Activated naive CD4-positive, alpha-beta T cell treated with anti-CD3 and anti-CD28 coated beads, Interleukin-2, amount 50 U/mL, for 72 hours (primary cell): Measurements from ENCODE around the gene NUDT9. TPM values are rescaled to one million over a fixed set of nuclear protein-coding genes. Genes with fewer than 3 reads are reported as not detected.
"Not testable (repeated sequence)": the region's sequence is repeated elsewhere in the genome, so short reads cannot be mapped to it uniquely, and the experiment has no call there.

Source experiments
- ATAC-seq, 2 donors: fragments of 150-1000 bp; cut with Tn5 transposase; 2 replicates each; pipeline ENCODE4 v1.10.0; 2021; ENCODE audit warnings: mild to moderate bottlenecking in 2 of 2, moderate library complexity in 2 of 2
- DNase-seq, 2 donors: peaks; one replicate each; pipeline ENCODE4 v3.0.0; 2021 to 2022; ENCODE audit warnings: low spot score in 2 of 2
- H3K27ac Mint-ChIP-seq, 2 donors: one replicate each; pipeline ENCODE4 v1.8.0; 2022; ENCODE audit warnings: mild to moderate bottlenecking in 2 of 2, mixed read lengths in 2 of 2
- H3K36me3 Mint-ChIP-seq, 2 donors: one replicate each; pipeline ENCODE4 v1.8.0; 2022; ENCODE audit warnings: mixed read lengths in 2 of 2
- H3K9me3 Mint-ChIP-seq, 2 donors: one replicate each; pipeline ENCODE4 v1.8.0; 2022; ENCODE audit warnings: mixed read lengths in 2 of 2
- total RNA-seq, 2 donors: library from RNA; stranded (reverse); gene quantifications; one replicate each; pipeline ENCODE4 v1.2.3, GENCODE V29; 2022

The NUDT9 gene, protein sequence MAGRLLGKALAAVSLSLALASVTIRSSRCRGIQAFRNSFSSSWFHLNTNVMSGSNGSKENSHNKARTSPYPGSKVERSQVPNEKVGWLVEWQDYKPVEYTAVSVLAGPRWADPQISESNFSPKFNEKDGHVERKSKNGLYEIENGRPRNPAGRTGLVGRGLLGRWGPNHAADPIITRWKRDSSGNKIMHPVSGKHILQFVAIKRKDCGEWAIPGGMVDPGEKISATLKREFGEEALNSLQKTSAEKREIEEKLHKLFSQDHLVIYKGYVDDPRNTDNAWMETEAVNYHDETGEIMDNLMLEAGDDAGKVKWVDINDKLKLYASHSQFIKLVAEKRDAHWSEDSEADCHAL
- total RNA-seq, result 10 to 100 TPM in 1 of 2 donors, 1 to 10 TPM in 1; 9.7 to 12.0 TPM

DNA sequence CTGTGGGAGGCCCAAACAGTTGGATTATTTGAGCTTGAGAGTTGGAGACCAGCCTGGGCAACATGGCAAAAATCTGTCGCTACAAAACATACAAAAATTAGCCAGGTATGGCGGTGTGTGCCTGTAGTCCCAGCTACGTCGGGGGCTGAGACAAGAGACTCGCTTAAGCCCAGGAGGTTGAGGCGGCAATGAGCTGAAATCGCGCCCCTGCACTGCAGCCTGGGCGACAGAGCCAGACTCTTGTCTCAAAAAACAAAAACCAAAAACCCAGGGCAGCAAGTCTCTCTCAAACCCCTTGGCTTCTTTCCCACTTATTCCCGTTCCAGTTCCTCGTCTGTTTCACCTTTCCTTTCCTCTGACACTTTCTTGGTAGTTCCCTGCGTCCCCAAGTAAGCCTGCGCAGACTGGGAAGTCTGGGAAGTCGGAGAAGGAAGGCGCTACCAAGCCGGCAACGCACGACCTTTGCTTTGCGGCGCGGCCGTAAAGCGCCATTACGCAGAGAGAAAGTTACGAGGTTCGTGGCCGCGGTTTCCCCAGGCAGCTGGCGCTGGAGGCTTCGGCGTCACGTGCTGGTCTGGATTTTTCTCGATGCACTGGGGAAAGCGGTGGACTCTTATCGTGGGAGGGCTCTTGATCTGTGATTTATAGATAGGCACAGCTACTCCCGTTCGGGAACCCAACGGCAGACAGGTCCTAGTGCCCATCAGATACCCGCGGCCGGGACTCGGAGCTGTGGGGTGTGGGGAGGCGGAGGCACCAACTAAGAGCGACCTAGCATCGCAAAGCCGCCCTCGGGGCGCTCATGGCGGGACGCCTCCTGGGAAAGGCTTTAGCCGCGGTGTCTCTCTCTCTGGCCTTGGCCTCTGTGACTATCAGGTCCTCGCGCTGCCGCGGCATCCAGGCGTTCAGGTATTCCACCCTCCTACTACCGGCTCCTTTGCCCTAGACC lies at the start of gene NUDT9:
Gene NUDT9 (plus strand): TSS at position 470 of the 949 bp plus-strand sequence. CDS start 333 bp downstream, at position 803.
- Mint-ChIP-seq H3K36me3 (peaks cover 0 to 11% of the 10 kb centered on the region in 2 donors), H3K9me3 (no peaks in the 10 kb centered on the region), H3K27ac (peak within 1 kb of the TSS; percentile 93 to 99)
- ATAC-seq (peak; percentile 84 to 92), DNase-seq (peak; percentile 80 to 86)

DNA sequence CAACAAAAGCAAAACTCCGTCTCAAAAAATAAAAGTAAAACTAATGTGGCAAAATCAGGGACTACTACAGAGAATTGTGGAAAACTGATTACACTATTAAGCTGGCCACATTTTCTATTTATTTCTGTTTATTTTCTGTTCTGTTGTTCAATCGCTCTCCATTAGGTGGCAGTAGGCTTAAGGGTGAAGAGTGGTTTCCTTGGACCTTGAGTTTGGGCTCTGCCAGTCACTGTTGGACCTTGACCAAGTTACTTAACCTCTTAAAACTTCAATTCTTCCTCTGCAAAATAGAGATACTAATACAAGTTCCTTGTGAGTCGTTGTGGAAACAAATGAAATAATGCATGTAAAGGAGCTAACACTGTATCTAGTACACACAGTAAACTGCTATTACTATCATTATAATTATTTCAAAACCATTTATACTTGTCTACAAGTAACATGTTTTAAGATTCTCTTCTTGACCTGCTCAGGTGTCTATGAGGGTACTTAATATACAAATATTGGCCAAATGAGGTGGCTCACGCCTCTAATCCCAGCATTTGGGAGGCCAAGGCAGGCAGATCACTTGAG lies 46.6 kb upstream of the NUDT9 start:
- no peak for DNase-seq
- ATAC-seq, result peak in 1 of 2 donors; percentile 16
- Mint-ChIP-seq H3K36me3 (no peaks in the 10 kb centered on the region), H3K9me3 (no peaks in the 10 kb centered on the region), H3K27ac (no peak overlapping the region)

DNA sequence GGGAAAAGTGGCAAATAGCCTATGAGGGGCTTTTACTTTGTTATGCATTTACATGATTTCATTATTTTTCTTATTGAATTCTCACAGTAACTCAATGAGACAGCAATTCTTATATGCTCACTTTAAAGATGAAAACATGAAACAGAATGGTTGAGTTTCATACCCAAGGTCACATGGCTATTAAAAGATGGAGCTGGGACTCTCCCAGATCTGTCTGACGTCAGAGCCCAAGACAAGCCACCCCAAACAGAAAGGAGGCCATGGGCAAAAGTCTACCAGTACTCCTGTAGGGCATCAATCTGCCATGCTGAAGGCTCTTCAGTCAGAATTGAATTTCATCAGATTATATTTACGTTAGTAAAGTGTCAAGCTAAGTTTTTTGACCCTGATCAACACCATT lies 44.6 kb upstream of the NUDT9 start:
- peaks cover 0 to 6% of the 10 kb centered on the region in 2 donors for H3K36me3 Mint-ChIP-seq
- no peaks in the 10 kb centered on the region for H3K9me3 Mint-ChIP-seq
- ATAC-seq (no peak), DNase-seq (no peak)
- H3K27ac Mint-ChIP-seq, result no peak overlapping the region

DNA sequence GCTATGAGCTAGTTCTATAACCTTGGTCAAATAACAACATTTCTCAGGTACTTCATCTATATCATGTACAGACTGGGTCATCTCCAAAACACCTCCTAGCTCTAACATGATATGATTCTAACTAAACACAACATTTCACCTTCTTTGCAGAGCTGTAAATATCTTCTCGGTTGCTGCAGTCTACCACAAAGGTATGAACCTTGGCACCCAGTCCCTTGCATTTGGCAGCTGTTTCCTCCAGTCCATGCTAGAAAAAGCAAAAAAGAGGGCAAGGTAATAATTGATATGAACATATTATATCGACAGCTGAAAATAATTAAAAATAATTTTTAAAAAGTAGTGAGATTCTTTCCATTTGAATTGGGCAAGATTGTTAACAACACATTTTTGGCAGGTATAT lies 40.3 kb upstream of the NUDT9 start:
- DNase-seq (no peak), ATAC-seq (no peak)
- peaks cover 0 to 6% of the 10 kb centered on the region in 2 donors for H3K9me3 Mint-ChIP-seq
- no peak overlapping the region for H3K27ac Mint-ChIP-seq
- H3K36me3 Mint-ChIP-seq, result peaks cover 0 to 24% of the 10 kb centered on the region in 2 donors

DNA sequence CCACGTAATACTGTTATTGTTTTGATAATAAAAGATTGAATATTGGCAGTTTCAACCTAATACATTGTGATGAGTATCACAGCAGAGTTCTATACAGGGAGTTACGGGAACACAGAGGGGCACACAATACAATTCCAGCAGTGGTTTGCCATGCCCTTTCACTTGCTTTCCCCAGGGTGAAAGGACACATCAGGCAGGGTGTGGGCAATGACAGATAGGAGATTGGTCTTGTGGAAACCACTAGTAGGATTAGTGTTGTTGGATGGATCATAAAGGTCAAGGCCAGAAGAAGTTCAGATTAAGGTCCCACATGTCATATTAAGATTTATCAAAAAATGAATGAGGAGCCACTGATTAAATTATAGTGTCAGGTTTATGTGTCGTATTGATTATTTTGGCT lies 39.4 kb upstream of the NUDT9 start:
- DNase-seq (no peak), ATAC-seq (no peak)
- Mint-ChIP-seq H3K36me3 (peaks cover 0 to 30% of the 10 kb centered on the region in 2 donors), H3K27ac (no peak overlapping the region), H3K9me3 (peaks cover 0 to 9% of the 10 kb centered on the region in 2 donors)

DNA sequence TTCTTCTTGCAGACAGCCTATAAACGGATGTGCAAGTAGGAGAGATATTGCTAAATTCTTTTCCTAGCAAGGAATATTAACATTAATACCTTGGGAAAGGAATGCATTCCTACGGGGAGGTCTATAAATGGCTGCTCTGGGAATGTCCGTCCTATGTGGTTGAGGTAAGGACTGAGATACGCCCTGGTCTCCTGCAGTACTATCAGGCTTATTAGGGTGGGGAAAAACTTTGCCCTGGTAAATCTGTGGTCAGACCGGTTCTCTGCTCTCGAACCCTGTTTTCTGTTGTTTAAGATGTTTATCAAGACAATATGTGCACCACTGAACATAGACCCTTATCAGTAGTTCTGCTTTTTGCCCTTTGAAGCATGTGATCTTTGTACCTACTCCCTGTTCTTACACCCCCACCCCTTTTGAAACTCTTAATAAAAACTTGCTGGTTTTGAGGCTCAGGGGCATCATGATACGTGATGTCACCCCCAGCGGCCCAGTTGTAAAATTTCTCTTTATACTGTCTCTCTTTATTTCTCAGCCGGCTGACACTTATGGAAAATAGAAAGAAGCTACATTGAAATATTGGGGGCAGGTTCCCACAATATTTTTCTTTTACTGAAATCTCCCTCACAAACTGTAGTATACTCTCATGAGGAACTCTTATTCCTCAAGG lies 37.8 kb upstream of the NUDT9 start:
- peaks cover 0 to 16% of the 10 kb centered on the region in 2 donors for H3K9me3 Mint-ChIP-seq
- ATAC-seq, DNase-seq: not testable (repeated sequence)
- H3K27ac Mint-ChIP-seq, result peak overlapping the region in 1 of 2 donors; percentile 39
- H3K36me3 Mint-ChIP-seq, result peaks cover 0 to 38% of the 10 kb centered on the region in 2 donors

DNA sequence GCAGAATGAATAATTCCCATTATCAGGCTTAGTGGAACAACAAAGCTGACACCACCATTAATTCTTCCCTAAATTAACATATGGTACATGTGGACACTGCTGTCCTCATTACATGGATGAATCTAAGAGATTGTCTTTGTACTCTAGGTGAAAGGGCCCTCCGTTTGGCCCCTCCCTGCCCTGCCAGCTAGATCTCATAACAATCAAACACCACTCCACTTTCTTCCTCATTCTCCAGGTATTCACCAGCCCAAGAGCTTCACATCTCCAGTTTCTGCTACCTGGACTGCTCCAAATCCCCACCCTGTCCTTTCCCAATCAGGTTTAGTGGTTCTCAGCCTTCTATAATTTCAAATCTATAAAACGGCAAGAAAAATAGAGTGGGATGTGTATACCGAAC lies 35.1 kb upstream of the NUDT9 start:
- no peak for ATAC-seq
- peaks cover 14 to 32% of the 10 kb centered on the region in 2 donors for H3K36me3 Mint-ChIP-seq
- peaks cover 0 to 16% of the 10 kb centered on the region in 2 donors for H3K9me3 Mint-ChIP-seq
- DNase-seq, result no peak
- H3K27ac Mint-ChIP-seq, result no peak overlapping the region

DNA sequence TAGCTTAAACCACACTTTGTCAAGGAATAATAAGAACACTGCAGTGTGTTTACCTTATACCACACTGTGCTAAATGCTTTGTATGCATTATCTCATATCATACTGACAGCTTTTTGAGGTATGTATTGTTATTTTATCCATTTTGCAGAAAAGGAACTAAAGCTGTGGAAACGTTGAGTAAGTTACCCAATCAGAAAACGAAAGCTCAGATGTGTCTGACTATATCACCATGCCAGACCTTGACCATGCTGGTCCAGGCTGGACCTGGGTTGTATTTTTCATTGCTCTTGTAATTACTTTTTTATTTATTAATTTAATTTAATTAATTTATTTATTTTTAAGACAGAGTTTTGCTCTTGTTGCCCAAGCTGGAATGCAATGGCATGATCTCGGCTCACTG lies 33.5 kb upstream of the NUDT9 start:
- no peak for DNase-seq
- H3K36me3 Mint-ChIP-seq, result peaks cover 14 to 32% of the 10 kb centered on the region in 2 donors
- no peak overlapping the region for H3K27ac Mint-ChIP-seq
- peaks cover 0 to 16% of the 10 kb centered on the region in 2 donors for H3K9me3 Mint-ChIP-seq
- ATAC-seq, result no peak

DNA sequence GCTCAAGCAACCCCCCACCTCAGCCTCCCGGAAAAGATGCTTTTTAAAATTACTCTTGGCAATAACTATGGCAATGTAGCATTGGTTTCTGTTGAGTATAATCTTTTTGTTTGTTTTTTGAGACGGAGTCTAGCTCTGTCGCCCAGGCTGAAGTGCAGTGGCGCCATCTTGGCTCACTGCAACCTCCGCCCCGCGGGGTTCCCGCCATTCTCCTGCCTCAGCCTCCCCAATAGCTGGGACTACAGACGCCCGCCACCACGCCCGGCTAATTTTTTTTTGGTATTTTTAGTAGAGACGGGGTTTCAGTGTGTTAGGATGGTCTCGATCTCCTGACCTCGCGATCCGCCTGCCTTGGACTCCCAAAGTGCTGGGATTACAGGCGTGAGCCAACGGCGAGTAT lies 32.3 kb upstream of the NUDT9 start:
- H3K27ac Mint-ChIP-seq, result peak overlapping the region; percentile 52 to 91
- not testable (repeated sequence) for DNase-seq

DNA sequence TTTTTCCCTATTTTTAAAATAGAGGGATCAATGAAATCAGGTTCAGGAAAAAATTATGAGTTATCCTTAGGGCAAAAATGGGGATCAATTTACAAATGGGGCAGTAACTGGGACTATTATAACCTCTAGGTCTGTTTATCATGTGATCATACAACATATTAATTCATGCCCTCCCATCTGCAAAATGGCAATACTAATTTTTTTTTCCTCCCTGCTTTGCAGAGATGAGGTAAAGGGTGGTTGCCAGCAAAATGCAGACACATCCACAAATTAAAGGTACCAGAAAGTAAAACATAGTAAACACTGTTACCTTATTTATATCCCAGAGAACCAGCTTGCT lies 31.9 kb upstream of the NUDT9 start:
- Mint-ChIP-seq H3K27ac (peak overlapping the region; percentile 52 to 91), H3K9me3 (peaks cover 0 to 10% of the 10 kb centered on the region in 2 donors), H3K36me3 (peaks cover 14 to 23% of the 10 kb centered on the region in 2 donors)
- ATAC-seq, result no peak
- no peak for DNase-seq

More for the DNA sequence above, 32.3 kb upstream of the NUDT9 start:
- peaks cover 0 to 12% of the 10 kb centered on the region in 2 donors for H3K9me3 Mint-ChIP-seq
- H3K36me3 Mint-ChIP-seq, result peaks cover 14 to 26% of the 10 kb centered on the region in 2 donors
- not testable (repeated sequence) for ATAC-seq

DNA sequence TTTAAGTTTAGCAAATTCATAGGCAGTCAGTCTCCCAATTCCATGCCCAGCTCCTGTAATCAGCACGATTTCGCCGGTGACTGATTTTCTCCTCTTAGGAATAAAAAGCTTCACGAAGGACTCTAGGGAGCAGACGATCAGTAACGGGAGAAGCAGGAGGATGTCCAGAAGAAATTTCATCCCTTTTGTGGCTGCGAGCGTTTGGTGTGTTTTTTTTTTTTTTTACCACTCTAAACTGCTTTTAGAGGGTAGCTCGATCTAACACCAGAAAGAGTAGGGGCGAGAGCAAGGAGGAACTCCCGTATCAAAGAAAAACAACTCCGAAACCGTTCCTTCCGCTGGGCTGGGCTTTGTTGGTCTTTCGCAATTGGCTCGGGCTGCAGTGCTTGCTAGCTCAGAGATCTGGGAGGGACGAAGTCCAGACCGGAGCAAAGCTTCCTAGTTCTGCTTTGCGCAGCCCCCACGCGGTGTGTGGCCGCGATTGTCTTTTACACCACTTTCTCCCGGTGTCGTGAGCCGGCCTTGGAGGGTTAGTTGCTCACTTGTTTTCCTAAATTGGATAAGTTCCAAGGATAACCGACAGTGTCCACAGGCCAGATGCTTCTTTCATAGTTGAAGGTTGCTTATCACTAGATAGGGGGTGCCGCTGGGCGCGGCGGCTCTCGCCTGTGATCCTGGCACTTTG lies 31.3 kb upstream of the NUDT9 start, which contains the start of gene HSD17B11:
Gene HSD17B11 (minus strand): TSS at position 298 of the 685 bp plus-strand sequence. CDS start 118 bp downstream, at position 180.
- Mint-ChIP-seq H3K27ac (peak within 1 kb of the TSS; percentile 87 to 91), H3K36me3 (peaks cover 14 to 23% of the 10 kb centered on the region in 2 donors), H3K9me3 (peaks cover 0 to 10% of the 10 kb centered on the region in 2 donors)
- ATAC-seq, result peak; percentile 99 to 100
- DNase-seq, result peak; percentile 71 to 83

DNA sequence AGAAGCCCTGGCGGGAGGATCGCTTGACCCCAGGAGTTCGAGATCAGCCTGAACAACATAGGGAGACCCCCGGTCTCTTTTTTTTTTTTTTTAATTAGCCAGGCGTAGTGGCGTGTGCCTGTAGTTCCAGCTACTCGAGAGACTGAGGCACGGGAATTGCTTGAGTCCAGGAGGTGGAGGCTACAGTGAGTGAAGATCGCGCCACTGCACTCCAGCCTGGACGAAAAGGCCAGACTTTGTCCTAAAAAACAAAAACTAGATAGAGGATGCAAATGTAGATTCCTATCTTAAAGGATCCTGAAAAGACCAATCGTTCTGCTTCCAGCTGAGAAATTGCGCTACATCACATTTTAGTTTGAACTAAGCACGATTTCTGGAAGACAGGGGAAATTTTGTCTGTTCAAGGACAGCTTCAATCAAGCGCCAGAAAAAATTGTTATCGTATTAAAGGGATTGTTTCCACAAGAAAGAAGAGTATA lies 30.8 kb upstream of the NUDT9 start:
- peaks cover 0 to 10% of the 10 kb centered on the region in 2 donors for H3K9me3 Mint-ChIP-seq
- H3K36me3 Mint-ChIP-seq, result peaks cover 14 to 19% of the 10 kb centered on the region in 2 donors
- peak; percentile 25 to 31 for ATAC-seq

DNA sequence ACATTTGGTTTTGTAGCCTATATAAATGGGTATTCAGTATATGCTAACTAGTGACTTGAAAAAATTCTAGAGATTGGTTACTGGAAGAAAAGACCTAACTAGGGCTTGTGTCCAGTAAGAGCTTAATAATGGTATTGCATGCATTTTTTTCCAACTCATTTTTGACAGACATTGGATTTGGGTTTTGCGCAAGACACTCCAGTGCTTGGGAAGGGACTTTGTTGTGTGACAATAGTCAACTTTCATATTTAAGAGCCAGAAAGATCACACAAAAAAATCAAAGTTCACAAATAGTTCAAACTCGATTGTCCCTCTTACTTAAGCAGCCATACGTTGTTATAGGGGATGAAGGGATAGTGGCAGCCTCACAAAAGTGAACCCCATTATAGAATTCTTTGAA lies 30.2 kb upstream of the NUDT9 start:
- ATAC-seq (no peak), DNase-seq (no peak)
- H3K36me3 Mint-ChIP-seq, result peaks cover 13 to 14% of the 10 kb centered on the region in 2 donors
- H3K9me3 Mint-ChIP-seq, result peaks cover 0 to 10% of the 10 kb centered on the region in 2 donors
- H3K27ac Mint-ChIP-seq, result no peak overlapping the region

More for the DNA sequence above, 30.8 kb upstream of the NUDT9 start:
- peak in 1 of 2 donors; percentile 7 for DNase-seq
- peak overlapping the region; percentile 87 to 91 for H3K27ac Mint-ChIP-seq

DNA sequence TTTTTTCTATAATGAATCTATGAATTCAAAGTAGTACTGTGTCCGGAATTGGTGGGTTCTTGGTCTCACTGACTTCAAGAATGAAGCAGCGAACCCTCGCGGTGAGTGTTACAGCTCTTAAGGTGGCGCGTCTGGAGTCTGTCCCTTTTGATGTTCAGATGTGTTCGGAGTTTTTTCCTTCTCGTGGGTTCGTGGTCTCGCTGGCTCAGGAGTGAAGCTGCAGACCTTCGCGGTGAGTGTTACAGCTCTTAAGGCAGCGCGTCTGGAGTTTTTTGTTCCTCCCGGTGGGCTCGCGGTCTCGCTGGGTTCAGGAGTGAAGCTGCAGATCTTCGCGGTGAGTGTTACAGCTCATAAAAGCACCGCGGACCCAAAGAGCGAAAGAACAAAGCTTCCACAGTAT lies 27.3 kb upstream of the NUDT9 start:
- H3K36me3 Mint-ChIP-seq, result peaks cover 0 to 14% of the 10 kb centered on the region in 2 donors
- DNase-seq, H3K27ac Mint-ChIP-seq, H3K9me3 Mint-ChIP-seq, ATAC-seq: not testable (repeated sequence)

DNA sequence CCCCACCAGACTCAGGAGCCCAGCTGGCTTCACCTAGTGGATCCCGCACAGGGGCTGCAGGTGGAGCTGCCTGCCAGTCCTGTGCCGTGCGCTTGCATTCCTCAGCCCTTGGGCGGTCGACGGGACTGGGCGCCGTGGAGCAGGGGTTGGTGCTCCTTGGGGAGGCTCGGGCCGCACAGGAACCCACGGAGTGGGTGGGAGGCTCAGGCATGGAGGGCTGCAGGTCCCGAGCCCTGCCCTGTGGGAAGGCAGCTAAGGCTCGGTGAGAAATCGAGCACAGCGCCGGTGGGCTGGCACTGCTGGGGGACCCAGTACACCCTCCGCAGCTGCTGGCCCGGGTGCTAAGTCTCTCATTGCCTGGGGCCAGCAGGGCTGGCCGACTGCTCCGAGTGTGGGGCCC lies 26.5 kb upstream of the NUDT9 start:
- H3K9me3 Mint-ChIP-seq, H3K36me3 Mint-ChIP-seq, H3K27ac Mint-ChIP-seq, DNase-seq, ATAC-seq: not testable (repeated sequence)
